ENCODE results near the gene PACRG.

PACRG gene

GRCh38 chr6:163323274-163323673 lies 595.5 kb downstream of the PACRG start:
- no peak for TF ChIP-seq CTCF (IDR thresholded peaks at IDR 0.05)

- no peak for TF ChIP-seq CTCF (IDR thresholded peaks at IDR 0.05)
Measured at GRCh38 chr6:163323705-163324104, 595.9 kb downstream of the PACRG start.

GRCh38 chr6:163324326-163324687 lies 596.5 kb downstream of the PACRG start:
- no peak for TF ChIP-seq CTCF (IDR thresholded peaks at IDR 0.05)

GRCh38 chr6:163324688-163325389 lies 597.1 kb downstream of the PACRG start:
- no peak for TF ChIP-seq CTCF (IDR thresholded peaks at IDR 0.05)

- no peak for TF ChIP-seq CTCF (IDR thresholded peaks at IDR 0.05)
Measured at GRCh38 chr6:163325390-163325784, 597.6 kb downstream of the PACRG start.

GRCh38 chr6:163327165-163327880 lies 599.5 kb downstream of the PACRG start:
- no peak for TF ChIP-seq CTCF (IDR thresholded peaks at IDR 0.05)

GRCh38 chr6:163327921-163328320 lies 600.1 kb downstream of the PACRG start:
- TF ChIP-seq CTCF (IDR thresholded peaks at IDR 0.05), result no peak
